ENCODE data around the gene ZIC5. TPM values are rescaled to one million over a fixed set of nuclear protein-coding genes. Genes with fewer than 3 reads are reported as not detected.

The ZIC5 gene
- total RNA-seq, 6 experiments from 2014 or later, result not detected

DNA sequence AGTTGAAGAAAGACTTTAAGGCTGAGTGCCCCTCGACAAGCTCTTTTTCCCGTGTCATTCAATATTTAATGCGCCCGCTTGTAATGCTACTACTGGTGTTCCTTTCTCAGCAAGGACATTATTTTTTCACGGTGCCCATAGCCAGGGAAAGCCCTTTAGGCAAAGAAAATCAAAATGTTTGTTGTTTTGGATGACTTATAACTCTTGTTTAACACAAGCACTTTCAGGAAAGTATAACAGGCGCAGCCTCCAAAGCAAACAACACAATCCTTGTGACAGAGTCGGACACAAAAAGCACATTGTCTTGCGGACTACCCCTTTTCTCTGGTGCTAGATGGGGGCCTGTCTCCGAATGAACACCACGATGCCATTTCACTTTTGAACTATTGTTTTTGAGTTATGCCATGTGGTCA, 12.4 kb downstream of the ZIC5 start:
- H3K4me3 Mint-ChIP-seq, result no peak overlapping the region
- peaks cover 11% of the 10 kb centered on the region; the same call in 1 of the 2 replicates for H3K4me1 Mint-ChIP-seq (ENCODE audit: low read depth)
- no peak overlapping the region for H3K27ac Mint-ChIP-seq
- no peak for DNase-seq
- no peaks in the 10 kb centered on the region for H3K9me3 Mint-ChIP-seq
- H3K27me3 Mint-ChIP-seq (ENCODE audit: insufficient read depth), result peaks cover 51% of the 10 kb centered on the region
- H3K36me3 Mint-ChIP-seq (ENCODE audit: low read depth), result no peaks in the 10 kb centered on the region
- TF ChIP-seq, protein P1, sequence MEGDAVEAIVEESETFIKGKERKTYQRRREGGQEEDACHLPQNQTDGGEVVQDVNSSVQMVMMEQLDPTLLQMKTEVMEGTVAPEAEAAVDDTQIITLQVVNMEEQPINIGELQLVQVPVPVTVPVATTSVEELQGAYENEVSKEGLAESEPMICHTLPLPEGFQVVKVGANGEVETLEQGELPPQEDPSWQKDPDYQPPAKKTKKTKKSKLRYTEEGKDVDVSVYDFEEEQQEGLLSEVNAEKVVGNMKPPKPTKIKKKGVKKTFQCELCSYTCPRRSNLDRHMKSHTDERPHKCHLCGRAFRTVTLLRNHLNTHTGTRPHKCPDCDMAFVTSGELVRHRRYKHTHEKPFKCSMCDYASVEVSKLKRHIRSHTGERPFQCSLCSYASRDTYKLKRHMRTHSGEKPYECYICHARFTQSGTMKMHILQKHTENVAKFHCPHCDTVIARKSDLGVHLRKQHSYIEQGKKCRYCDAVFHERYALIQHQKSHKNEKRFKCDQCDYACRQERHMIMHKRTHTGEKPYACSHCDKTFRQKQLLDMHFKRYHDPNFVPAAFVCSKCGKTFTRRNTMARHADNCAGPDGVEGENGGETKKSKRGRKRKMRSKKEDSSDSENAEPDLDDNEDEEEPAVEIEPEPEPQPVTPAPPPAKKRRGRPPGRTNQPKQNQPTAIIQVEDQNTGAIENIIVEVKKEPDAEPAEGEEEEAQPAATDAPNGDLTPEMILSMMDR (IDR thresholded peaks at IDR 0.05), result no peak

DNA sequence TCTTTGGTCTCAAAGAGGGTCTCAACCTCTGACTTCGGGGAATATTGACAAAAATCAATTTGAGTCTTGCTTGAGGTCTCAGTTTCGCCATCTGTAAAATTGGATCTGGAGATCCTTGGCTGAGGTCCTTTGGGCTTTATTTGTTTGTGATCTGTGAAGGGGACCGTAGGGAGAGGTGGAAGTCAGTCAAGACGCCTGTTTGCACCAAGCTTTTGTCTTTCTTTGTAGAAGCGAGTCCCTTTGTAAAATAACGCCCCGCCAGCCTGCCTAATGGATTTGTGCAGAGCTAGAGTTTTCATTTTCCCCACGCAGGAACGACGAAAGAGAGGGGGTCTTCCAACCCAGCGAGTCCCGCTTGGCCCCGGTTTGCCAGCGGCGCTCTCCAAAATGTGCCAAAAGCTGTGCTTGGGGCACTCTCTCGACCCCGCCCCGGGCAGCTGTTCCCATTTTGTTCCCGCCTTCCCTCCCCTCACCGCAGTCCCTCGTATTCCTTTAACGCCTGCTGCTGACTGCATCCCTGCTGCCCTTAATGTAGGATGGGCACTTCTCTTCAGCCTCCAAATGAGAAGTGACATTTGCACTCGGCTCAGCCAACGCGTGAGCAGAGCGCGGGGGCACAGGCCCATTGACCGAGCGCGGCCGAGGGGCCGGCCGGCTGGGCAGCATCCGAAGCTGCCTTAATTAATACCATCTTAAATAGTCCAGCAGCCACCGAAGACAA, 13.0 kb downstream of the ZIC5 start:
- Mint-ChIP-seq H3K4me1 (ENCODE audit: low read depth) (peaks cover 11% of the 10 kb centered on the region; the same call in 1 of the 2 replicates), H3K9me3 (no peaks in the 10 kb centered on the region), H3K36me3 (ENCODE audit: low read depth) (no peaks in the 10 kb centered on the region), H3K27me3 (ENCODE audit: insufficient read depth) (peaks cover 52% of the 10 kb centered on the region), H3K27ac (no peak overlapping the region), H3K4me3 (no peak overlapping the region)
- no peak for DNase-seq
- TF ChIP-seq, protein P1 (IDR thresholded peaks at IDR 0.05), result no peak

GRCh38 chr13:99956473-99957349, 14.9 kb downstream of the ZIC5 start:
- TF ChIP-seq, protein P1 (IDR thresholded peaks at IDR 0.05), result no peak
- H3K36me3 Mint-ChIP-seq (ENCODE audit: low read depth), result no peaks in the 10 kb centered on the region
- no peaks in the 10 kb centered on the region for H3K9me3 Mint-ChIP-seq
- H3K4me3 Mint-ChIP-seq, result peak overlapping the region; percentile 78; the same call in 1 of the 2 replicates
- peaks cover 11% of the 10 kb centered on the region; the same call in 1 of the 2 replicates for H3K4me1 Mint-ChIP-seq (ENCODE audit: low read depth)
- no peak for DNase-seq
- H3K27ac Mint-ChIP-seq, result no peak overlapping the region
- H3K27me3 Mint-ChIP-seq (ENCODE audit: insufficient read depth), result peaks cover 67% of the 10 kb centered on the region

- peak; percentile 7 for DNase-seq
- Mint-ChIP-seq H3K36me3 (ENCODE audit: low read depth) (no peaks in the 10 kb centered on the region), H3K4me1 (ENCODE audit: low read depth) (peaks cover 11% of the 10 kb centered on the region; the same call in 1 of the 2 replicates), H3K27me3 (ENCODE audit: insufficient read depth) (peaks cover 68% of the 10 kb centered on the region), H3K27ac (no peak overlapping the region), H3K4me3 (peak overlapping the region; percentile 78), H3K9me3 (no peaks in the 10 kb centered on the region)
- TF ChIP-seq, protein P1 (IDR thresholded peaks at IDR 0.05), result no peak
Observed at GRCh38 chr13:99955747-99956472, 15.7 kb downstream of the ZIC5 start.

GRCh38 chr13:99955107-99955746, 16.3 kb downstream of the ZIC5 start:
- H3K4me3 Mint-ChIP-seq, result no peak overlapping the region; the same call in 1 of the 2 replicates
- H3K4me1 Mint-ChIP-seq (ENCODE audit: low read depth), result peaks cover 11% of the 10 kb centered on the region; the same call in 1 of the 2 replicates
- H3K27me3 Mint-ChIP-seq (ENCODE audit: insufficient read depth), result peaks cover 72% of the 10 kb centered on the region
- no peaks in the 10 kb centered on the region for H3K36me3 Mint-ChIP-seq (ENCODE audit: low read depth)
- no peaks in the 10 kb centered on the region for H3K9me3 Mint-ChIP-seq
- DNase-seq, result no peak
- TF ChIP-seq, protein P1 (IDR thresholded peaks at IDR 0.05), result no peak
- no peak overlapping the region for H3K27ac Mint-ChIP-seq
